GM18502 (cell line): ENCODE measurements around the gene HLA-F.
A peak's percentile ranks its signal among the peaks of the same experiment; 100 is the strongest.

Source experiments
- ATAC-seq: cut with Tn5 transposase; IDR thresholded peaks from one replicate; pipeline ENCODE4 v1.9.1; 2021; ENCODE audit warnings: mild to moderate bottlenecking; ENCODE audit not compliant: unreplicated experiment, poor library complexity

HLA-F gene

GRCh38 chr6:29742127-29742526, 18.9 kb downstream of the HLA-F start:
- no peak for ATAC-seq

GRCh38 chr6:29743025-29743424, 19.8 kb downstream of the HLA-F start:
- no peak for ATAC-seq

- no peak for ATAC-seq
These were observed 20.3 kb downstream of the HLA-F start for GRCh38 chr6:29743568-29743967.

- no peak for ATAC-seq
These were observed 20.9 kb downstream of the HLA-F start for GRCh38 chr6:29744131-29744530.

GRCh38 chr6:29744621-29745020, 21.4 kb downstream of the HLA-F start:
- ATAC-seq = no peak

GRCh38 chr6:29745386-29745785, 22.2 kb downstream of the HLA-F start:
- no peak for ATAC-seq

GRCh38 chr6:29745855-29746449, 22.7 kb downstream of the HLA-F start:
- no peak for ATAC-seq

- no peak for ATAC-seq
These were observed 23.8 kb downstream of the HLA-F start for GRCh38 chr6:29746846-29747687.

GRCh38 chr6:29747688-29748250, 24.5 kb downstream of the HLA-F start:
- ATAC-seq = no peak

GRCh38 chr6:29748391-29749307, 25.4 kb downstream of the HLA-F start:
- peak; percentile 76 for ATAC-seq

- peak; percentile 11 for ATAC-seq
These were observed 26.1 kb downstream of the HLA-F start for GRCh38 chr6:29749308-29749662.

- ATAC-seq = no peak
These were observed 26.4 kb downstream of the HLA-F start for GRCh38 chr6:29749668-29750067.

- no peak for ATAC-seq
These were observed 27.5 kb downstream of the HLA-F start for GRCh38 chr6:29750709-29751108.

- ATAC-seq = no peak
These were observed 28.2 kb downstream of the HLA-F start for GRCh38 chr6:29751480-29751879.

- ATAC-seq = peak; percentile 75
These were observed 29.4 kb downstream of the HLA-F start for GRCh38 chr6:29752451-29753308.

- ATAC-seq = no peak
These were observed 30.0 kb downstream of the HLA-F start for GRCh38 chr6:29753309-29753644.

GRCh38 chr6:29755295-29755871, 32.1 kb downstream of the HLA-F start:
- no peak for ATAC-seq

GRCh38 chr6:29757282-29757681, 34.0 kb downstream of the HLA-F start:
- no peak for ATAC-seq

- no peak for ATAC-seq
These were observed 34.6 kb downstream of the HLA-F start for GRCh38 chr6:29757701-29758293.
